HepG2 (cell line): ENCODE measurements around the gene IFITM5. TPM values are rescaled to one million over a fixed set of nuclear protein-coding genes. Genes with fewer than 3 reads are reported as not detected.

Experiments
- BHLHE40 ChIP-seq: IDR thresholded peaks from 2 replicates; pipeline ENCODE4 v1.6.1; 2011; ENCODE audit warnings: low read length, improper control_type of control experiment
- GABPA ChIP-seq, 2 experiments: IDR thresholded peaks; 2 replicates each; pipeline ENCODE4 v1.6.1; 2011 to 2016; ENCODE audit warnings: low read depth in 2 of 2, low read length in 1 of 2, missing biosample characterization in 1 of 2, missing genetic modification characterization in 1 of 2
- KAT8 ChIP-seq: IDR thresholded peaks from 2 replicates; pipeline ENCODE4 v1.6.1; 2016; ENCODE audit warnings: missing genetic modification reagents, missing compliant biosample characterization
- KDM2A ChIP-seq: sonication (generic); formaldehyde crosslinking; IDR thresholded peaks from 2 replicates; pipeline ENCODE4 v1.4.0; 2020; ENCODE audit warnings: low read depth, missing genetic modification reagents, borderline replicate concordance
- MYC ChIP-seq: sonication (generic); formaldehyde crosslinking; IDR thresholded peaks from 2 replicates; pipeline ENCODE4 v1.9.0; 2021; ENCODE audit warnings: missing genetic modification reagents, borderline replicate concordance
- PITX1 ChIP-seq: sonication (generic); formaldehyde crosslinking; IDR thresholded peaks from 2 replicates; pipeline ENCODE4 v1.5.1; 2020; ENCODE audit warnings: mild to moderate bottlenecking, missing genetic modification reagents
- SAFB2 ChIP-seq: sonication (generic); formaldehyde crosslinking; IDR thresholded peaks from 2 replicates; pipeline ENCODE4 v1.5.1; 2020; ENCODE audit warnings: missing genetic modification reagents, low read depth, mild to moderate bottlenecking, borderline replicate concordance
- SOX5 ChIP-seq: IDR thresholded peaks from 2 replicates; pipeline ENCODE4 v1.6.1; 2016; ENCODE audit warnings: borderline replicate concordance
- SOX6 ChIP-seq, 2 experiments: fragments of 450-650 bp in 1 of 2; sonication (generic) in 1 of 2; formaldehyde crosslinking in 1 of 2; IDR thresholded peaks; 2 replicates each; pipeline versions ENCODE4 v1.4.0 to v1.6.1; 2017 to 2020; ENCODE audit warnings: antibody characterized with exemption in 1 of 2, mild to moderate bottlenecking in 1 of 2, missing genetic modification reagents in 1 of 2
- TBX2 ChIP-seq: sonication (generic); formaldehyde crosslinking; IDR thresholded peaks from 2 replicates; pipeline ENCODE4 v1.5.0; 2020; ENCODE audit warnings: missing genetic modification reagents, mild to moderate bottlenecking, borderline replicate concordance
- THAP11 ChIP-seq: IDR thresholded peaks from 2 replicates; pipeline ENCODE4 v1.6.1; 2016; ENCODE audit warnings: missing biosample characterization, missing genetic modification reagents
- TMF1 ChIP-seq: sonication (generic); formaldehyde crosslinking; IDR thresholded peaks from 2 replicates; pipeline ENCODE4 v1.8.1; 2022; ENCODE audit warnings: low read depth, missing genetic modification reagents
- ZBTB7B ChIP-seq: sonication (generic); formaldehyde crosslinking; IDR thresholded peaks from 2 replicates; pipeline ENCODE4 v1.4.0; 2020; ENCODE audit warnings: missing genetic modification reagents
- ZNF263 ChIP-seq: sonication (generic); formaldehyde crosslinking; IDR thresholded peaks from 2 replicates; pipeline ENCODE4 v1.4.0; 2020; ENCODE audit warnings: missing genetic modification reagents
- ZNF451 ChIP-seq: sonication (generic); formaldehyde crosslinking; IDR thresholded peaks from 2 replicates; pipeline ENCODE4 v1.5.0; 2020; ENCODE audit warnings: mild to moderate bottlenecking, missing genetic modification reagents
- polyA plus RNA-seq, 8 experiments: library from polyadenylated mRNA; depleted of rRNA in 3 of 8; stranded (reverse) in 7 of 8; unstranded in 1 of 8; fragments of >200 nt; fragmentation: Illumina TruSeq in 4 of 8; extraction: Trizol in 4 of 8; gene quantifications; 2 replicates each; pipeline versions ENCODE4 v1.2.1 to v1.2.3, GENCODE V29; 2011 to 2016; ENCODE audit warnings: low read depth in 4 of 8, missing spikeins in 1 of 8, mixed read lengths in 1 of 8; ENCODE audit not compliant: insufficient read depth in 1 of 8
- total RNA-seq, 5 experiments: library from RNA; depleted of rRNA; stranded (reverse); fragments of >200 nt; fragmentation: Illumina TruSeq; extraction: Trizol; gene quantifications; 2 replicates each; pipeline ENCODE4 v1.2.3, GENCODE V29; 2016; ENCODE audit warnings: low read depth in 1 of 5
- TF ChIP-seq, protein P1 (sequence below): sonication (generic); formaldehyde crosslinking; IDR thresholded peaks from one replicate; pipeline ENCODE4 v1.5.1; 2020; ENCODE audit warnings: mild to moderate bottlenecking, missing genetic modification reagents; ENCODE audit errors: not compliant biosample characterization
- TF ChIP-seq, protein P2 (sequence below): IDR thresholded peaks from 2 replicates; pipeline ENCODE4 v1.6.1; 2018; ENCODE audit warnings: missing genetic modification reagents, mild to moderate bottlenecking, missing compliant biosample characterization
- TF ChIP-seq, protein P3 (sequence below): sonication (generic); formaldehyde crosslinking; IDR thresholded peaks from 2 replicates; pipeline ENCODE4 v1.4.0; 2020; ENCODE audit warnings: mild to moderate bottlenecking, missing genetic modification reagents

IFITM5 gene
- total and polyA plus RNA-seq, 2 of the 13 experiments (the other 11 are each of a cell fraction or from before 2014, with no cell fraction given): not detected

- TF ChIP-seq KAT8 (CRISPR knock-in tag): 0 out of 2 replicates have a peak, but pooled peaks have one; percentile 35
- TF ChIP-seq TBX2: peak; percentile 31
- 0 out of 2 replicates have a peak, but pooled peaks have one; percentile 16 for TF ChIP-seq THAP11 (CRISPR knock-in tag)
- 0 out of 2 replicates have a peak, but pooled peaks have one; percentile 9 for TF ChIP-seq SOX5 (CRISPR knock-in tag)
- TF ChIP-seq, protein P1, sequence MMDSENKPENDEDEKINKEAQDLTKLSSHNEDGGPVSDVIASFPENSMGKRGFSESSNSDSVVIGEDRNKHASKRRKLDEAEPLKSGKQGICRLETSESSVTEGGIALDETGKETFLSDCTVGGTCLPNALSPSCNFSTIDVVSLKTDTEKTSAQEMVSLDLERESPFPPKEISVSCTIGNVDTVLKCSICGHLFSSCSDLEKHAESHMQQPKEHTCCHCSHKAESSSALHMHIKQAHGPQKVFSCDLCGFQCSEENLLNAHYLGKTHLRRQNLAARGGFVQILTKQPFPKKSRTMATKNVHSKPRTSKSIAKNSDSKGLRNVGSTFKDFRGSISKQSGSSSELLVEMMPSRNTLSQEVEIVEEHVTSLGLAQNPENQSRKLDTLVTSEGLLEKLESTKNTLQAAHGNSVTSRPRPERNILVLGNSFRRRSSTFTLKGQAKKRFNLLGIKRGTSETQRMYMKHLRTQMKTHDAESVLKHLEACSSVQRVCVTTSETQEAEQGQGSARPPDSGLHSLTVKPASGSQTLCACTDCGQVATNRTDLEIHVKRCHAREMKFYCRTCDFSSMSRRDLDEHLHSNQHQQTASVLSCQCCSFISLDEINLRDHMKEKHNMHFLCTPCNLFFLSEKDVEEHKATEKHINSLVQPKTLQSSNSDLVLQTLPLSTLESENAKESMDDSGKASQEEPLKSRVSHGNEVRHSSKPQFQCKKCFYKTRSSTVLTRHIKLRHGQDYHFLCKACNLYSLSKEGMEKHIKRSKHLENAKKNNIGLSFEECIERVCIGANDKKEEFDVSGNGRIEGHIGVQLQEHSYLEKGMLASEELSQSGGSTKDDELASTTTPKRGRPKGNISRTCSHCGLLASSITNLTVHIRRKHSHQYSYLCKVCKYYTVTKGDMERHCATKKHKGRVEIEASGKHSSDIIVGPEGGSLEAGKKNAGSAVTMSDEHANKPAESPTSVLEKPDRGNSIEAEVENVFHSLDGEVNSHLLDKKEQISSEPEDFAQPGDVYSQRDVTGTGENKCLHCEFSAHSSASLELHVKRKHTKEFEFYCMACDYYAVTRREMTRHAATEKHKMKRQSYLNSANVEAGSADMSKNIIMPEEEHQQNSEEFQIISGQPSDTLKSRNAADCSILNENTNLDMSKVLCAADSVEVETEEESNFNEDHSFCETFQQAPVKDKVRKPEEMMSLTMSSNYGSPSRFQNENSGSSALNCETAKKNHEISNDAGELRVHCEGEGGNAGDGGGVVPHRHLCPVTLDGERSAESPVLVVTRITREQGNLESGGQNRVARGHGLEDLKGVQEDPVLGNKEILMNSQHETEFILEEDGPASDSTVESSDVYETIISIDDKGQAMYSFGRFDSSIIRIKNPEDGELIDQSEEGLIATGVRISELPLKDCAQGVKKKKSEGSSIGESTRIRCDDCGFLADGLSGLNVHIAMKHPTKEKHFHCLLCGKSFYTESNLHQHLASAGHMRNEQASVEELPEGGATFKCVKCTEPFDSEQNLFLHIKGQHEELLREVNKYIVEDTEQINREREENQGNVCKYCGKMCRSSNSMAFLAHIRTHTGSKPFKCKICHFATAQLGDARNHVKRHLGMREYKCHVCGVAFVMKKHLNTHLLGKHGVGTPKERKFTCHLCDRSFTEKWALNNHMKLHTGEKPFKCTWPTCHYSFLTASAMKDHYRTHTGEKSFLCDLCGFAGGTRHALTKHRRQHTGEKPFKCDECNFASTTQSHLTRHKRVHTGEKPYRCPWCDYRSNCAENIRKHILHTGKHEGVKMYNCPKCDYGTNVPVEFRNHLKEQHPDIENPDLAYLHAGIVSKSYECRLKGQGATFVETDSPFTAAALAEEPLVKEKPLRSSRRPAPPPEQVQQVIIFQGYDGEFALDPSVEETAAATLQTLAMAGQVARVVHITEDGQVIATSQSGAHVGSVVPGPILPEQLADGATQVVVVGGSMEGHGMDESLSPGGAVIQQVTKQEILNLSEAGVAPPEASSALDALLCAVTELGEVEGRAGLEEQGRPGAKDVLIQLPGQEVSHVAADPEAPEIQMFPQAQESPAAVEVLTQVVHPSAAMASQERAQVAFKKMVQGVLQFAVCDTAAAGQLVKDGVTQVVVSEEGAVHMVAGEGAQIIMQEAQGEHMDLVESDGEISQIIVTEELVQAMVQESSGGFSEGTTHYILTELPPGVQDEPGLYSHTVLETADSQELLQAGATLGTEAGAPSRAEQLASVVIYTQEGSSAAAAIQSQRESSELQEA: peak; percentile 40
- no peak for TF ChIP-seq SAFB2 (CRISPR knock-in tag)
- TF ChIP-seq MYC (CRISPR knock-in tag): 0 out of 2 replicates have a peak, but pooled peaks have one; percentile 6
- TF ChIP-seq PITX1: no peak
- TF ChIP-seq, protein P2, sequence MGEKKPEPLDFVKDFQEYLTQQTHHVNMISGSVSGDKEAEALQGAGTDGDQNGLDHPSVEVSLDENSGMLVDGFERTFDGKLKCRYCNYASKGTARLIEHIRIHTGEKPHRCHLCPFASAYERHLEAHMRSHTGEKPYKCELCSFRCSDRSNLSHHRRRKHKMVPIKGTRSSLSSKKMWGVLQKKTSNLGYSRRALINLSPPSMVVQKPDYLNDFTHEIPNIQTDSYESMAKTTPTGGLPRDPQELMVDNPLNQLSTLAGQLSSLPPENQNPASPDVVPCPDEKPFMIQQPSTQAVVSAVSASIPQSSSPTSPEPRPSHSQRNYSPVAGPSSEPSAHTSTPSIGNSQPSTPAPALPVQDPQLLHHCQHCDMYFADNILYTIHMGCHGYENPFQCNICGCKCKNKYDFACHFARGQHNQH (CRISPR knock-in tag): peak; percentile 41; the same call in 1 of the 2 replicates
- TF ChIP-seq GABPA (IDR thresholded peaks at IDR 0.05; ENCODE audit: low read depth, low read length): no peak
- TF ChIP-seq GABPA (CRISPR knock-in tag; IDR thresholded peaks at IDR 0.05; ENCODE audit: low read depth): peak; percentile 34; the same call in 1 of the 2 replicates
- TF ChIP-seq KDM2A (CRISPR knock-in tag): peak; percentile 23; the same call in 1 of the 2 replicates
- peak; percentile 97 for TF ChIP-seq ZNF263
- TF ChIP-seq ZNF451 (CRISPR knock-in tag): no peak
- no peak for TF ChIP-seq TMF1 (CRISPR knock-in tag)
- TF ChIP-seq, protein P3, sequence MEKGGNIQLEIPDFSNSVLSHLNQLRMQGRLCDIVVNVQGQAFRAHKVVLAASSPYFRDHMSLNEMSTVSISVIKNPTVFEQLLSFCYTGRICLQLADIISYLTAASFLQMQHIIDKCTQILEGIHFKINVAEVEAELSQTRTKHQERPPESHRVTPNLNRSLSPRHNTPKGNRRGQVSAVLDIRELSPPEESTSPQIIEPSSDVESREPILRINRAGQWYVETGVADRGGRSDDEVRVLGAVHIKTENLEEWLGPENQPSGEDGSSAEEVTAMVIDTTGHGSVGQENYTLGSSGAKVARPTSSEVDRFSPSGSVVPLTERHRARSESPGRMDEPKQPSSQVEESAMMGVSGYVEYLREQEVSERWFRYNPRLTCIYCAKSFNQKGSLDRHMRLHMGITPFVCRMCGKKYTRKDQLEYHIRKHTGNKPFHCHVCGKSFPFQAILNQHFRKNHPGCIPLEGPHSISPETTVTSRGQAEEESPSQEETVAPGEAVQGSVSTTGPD (CRISPR knock-in tag): no peak
- 0 out of 2 replicates have a peak, but pooled peaks have one; percentile 6 for TF ChIP-seq BHLHE40
- no peak for TF ChIP-seq SOX6 (IDR thresholded peaks at IDR 0.05)
- TF ChIP-seq SOX6 (CRISPR knock-in tag; IDR thresholded peaks at IDR 0.05): peak; percentile 18; the same call in 1 of the 2 replicates
- TF ChIP-seq ZBTB7B (CRISPR knock-in tag): 0 out of 2 replicates have a peak, but pooled peaks have one; percentile 39
Observed at GRCh38 chr11:326842-327580, 27.7 kb upstream of the IFITM5 start (continued).
